Upper lobe of left lung (tissue), 4 donors: Measurements from ENCODE around the gene MAMSTR.

Experiments
- POLR2A ChIP-seq, 4 donors: fragments of 450-650 bp; IDR thresholded peaks; one replicate each; pipeline ENCODE4 v1.5.1; 2016 to 2017; ENCODE audit warnings: antibody characterized with exemption in 4 of 4, mild to moderate bottlenecking in 2 of 4
- POLR2AphosphoS5 ChIP-seq, 2 donors: sonication (generic); formaldehyde crosslinking; IDR thresholded peaks; one replicate each; pipeline ENCODE4 v1.5.1; 2017; ENCODE audit warnings: antibody characterized with exemption in 2 of 2
- TF ChIP-seq, protein P1 (sequence below), 6 experiments: fragments of 450-650 bp in 4 of 6; fragments of 200-600 bp in 2 of 6; sonication (generic) in 2 of 6; IDR thresholded peaks; one replicate each; pipeline ENCODE4 v1.5.1; 2016 to 2019; ENCODE audit warnings: antibody characterized with exemption in 6 of 6

DNA sequence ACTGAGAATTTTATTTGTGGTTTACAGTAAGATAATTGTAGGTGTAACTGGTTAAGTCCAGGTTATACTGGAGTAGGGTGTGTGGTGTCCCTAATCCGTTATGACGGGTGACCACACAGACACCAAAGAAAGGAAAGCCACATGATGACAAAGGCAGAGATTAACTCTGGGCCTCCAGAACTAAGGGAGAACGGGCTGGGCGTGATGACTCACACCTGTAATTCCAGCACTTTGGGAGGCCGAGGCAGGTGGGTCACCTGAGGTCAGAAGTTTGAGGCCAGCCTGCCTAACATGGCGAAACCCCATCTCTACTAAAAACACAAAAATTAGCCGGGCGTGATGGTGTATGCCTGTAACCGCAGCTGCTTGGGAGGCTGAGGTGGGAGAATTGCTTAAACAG lies 33.9 kb downstream of the MAMSTR start:
- TF ChIP-seq, protein P1, sequence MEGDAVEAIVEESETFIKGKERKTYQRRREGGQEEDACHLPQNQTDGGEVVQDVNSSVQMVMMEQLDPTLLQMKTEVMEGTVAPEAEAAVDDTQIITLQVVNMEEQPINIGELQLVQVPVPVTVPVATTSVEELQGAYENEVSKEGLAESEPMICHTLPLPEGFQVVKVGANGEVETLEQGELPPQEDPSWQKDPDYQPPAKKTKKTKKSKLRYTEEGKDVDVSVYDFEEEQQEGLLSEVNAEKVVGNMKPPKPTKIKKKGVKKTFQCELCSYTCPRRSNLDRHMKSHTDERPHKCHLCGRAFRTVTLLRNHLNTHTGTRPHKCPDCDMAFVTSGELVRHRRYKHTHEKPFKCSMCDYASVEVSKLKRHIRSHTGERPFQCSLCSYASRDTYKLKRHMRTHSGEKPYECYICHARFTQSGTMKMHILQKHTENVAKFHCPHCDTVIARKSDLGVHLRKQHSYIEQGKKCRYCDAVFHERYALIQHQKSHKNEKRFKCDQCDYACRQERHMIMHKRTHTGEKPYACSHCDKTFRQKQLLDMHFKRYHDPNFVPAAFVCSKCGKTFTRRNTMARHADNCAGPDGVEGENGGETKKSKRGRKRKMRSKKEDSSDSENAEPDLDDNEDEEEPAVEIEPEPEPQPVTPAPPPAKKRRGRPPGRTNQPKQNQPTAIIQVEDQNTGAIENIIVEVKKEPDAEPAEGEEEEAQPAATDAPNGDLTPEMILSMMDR (IDR thresholded peaks at IDR 0.05) = no peak
- TF ChIP-seq POLR2AphosphoS5 (IDR thresholded peaks at IDR 0.05) (no peak), POLR2A (IDR thresholded peaks at IDR 0.05) (no peak)
